HL-60 (cell line): ENCODE results near the gene DUOX2.
"Not testable (repeated sequence)": the region's sequence is repeated elsewhere in the genome, so short reads cannot be mapped to it uniquely, and the experiment has no call there.

Experiments
- DNase-seq, 2 experiments: peaks; one replicate each; pipeline ENCODE4 v3.0.0-alpha.2; 2010 to 2020; ENCODE audit warnings: low read depth in 1 of 2, low spot score in 1 of 2
- H3K27ac ChIP-seq: fragments of 250-450 bp; sonication (Bioruptor Pico); replicated peaks from 2 replicates; pipeline ENCODE4 v1.5.1; 2020; ENCODE audit warnings: mild to moderate bottlenecking, moderate library complexity
- H3K27me3 ChIP-seq: fragments of 250-450 bp; sonication (Bioruptor Pico); 2 replicates; pipeline ENCODE4 v1.5.1; 2021; ENCODE audit warnings: mild to moderate bottlenecking, moderate library complexity; ENCODE audit not compliant: insufficient read depth, poor library complexity, severe bottlenecking
- H3K4me3 ChIP-seq: replicated peaks from 2 replicates; pipeline ENCODE4 v1.5.1; 2011; ENCODE audit warnings: mild to moderate bottlenecking, control low read depth, low read length; ENCODE audit not compliant: insufficient read depth
- CTCF ChIP-seq: IDR thresholded peaks from one replicate; pipeline ENCODE4 v1.5.1; 2011; ENCODE audit warnings: low read length, control low read depth, inconsistent platforms; ENCODE audit not compliant: insufficient read depth
- GABPA ChIP-seq: IDR thresholded peaks from 2 replicates; pipeline ENCODE4 v1.6.1; 2012; ENCODE audit warnings: low read depth
- POLR2AphosphoS5 ChIP-seq: IDR thresholded peaks from 2 replicates; pipeline ENCODE4 v1.6.1; 2012; ENCODE audit warnings: low read depth
- REST ChIP-seq: IDR thresholded peaks from 2 replicates; pipeline ENCODE4 v1.6.1; 2012; ENCODE audit warnings: low read depth; ENCODE audit not compliant: insufficient replicate concordance
- SPI1 ChIP-seq: IDR thresholded peaks from 2 replicates; pipeline ENCODE4 v1.6.1; 2012; ENCODE audit warnings: low read depth, mild to moderate bottlenecking, borderline replicate concordance

DUOX2 gene

DNA sequence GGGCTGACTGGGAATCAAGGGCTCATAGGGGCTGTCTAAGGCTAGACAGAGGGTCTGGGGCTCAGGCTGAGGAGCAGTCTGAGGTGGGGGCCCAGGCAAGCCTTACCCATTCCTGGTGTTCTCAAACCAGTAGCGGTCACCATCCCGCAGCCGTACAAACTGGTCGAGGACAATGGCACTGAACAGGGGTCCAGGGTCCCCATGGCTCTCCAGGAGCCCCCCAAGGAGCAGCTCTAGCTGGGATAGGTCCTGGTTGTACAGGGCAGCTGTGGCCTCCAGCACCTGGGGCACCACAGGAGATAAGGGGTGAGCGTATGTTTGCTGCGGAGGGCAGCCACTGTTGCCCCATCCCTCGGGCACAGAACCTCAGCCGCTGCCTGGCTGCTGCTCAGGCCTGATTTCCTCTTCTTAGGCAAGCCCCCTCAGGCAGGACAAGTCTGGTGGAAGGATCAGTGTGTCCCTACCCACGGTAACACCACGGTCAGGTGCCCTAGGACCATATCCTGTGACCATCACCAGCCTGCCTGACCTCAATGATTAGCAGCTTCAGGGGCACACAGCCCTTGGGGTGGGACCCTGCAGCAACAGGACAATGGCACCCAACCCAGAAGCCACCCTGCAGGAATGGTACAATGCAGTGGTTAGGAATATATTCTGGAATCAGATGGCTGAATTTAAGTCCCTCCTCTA is 5.9 kb downstream of the DUOX2 start:
- Histone ChIP-seq H3K27ac (no peak overlapping the region), H3K27me3 (peaks cover 25% of the 10 kb centered on the region), H3K4me3 (no peak overlapping the region)
- TF ChIP-seq REST, result no peak
- TF ChIP-seq POLR2AphosphoS5, result no peak
- TF ChIP-seq GABPA, result no peak
- no peak for TF ChIP-seq CTCF
- TF ChIP-seq SPI1, result no peak
- no peak for DNase-seq

- Histone ChIP-seq H3K4me3 (no peak overlapping the region), H3K27me3 (peaks cover 9% of the 10 kb centered on the region), H3K27ac (no peak overlapping the region)
- no peak for TF ChIP-seq GABPA
- no peak for TF ChIP-seq CTCF
- TF ChIP-seq POLR2AphosphoS5, result no peak
- no peak for TF ChIP-seq SPI1
- TF ChIP-seq REST, result no peak
- no peak for DNase-seq
Observed at GRCh38 chr15:45106002-45106790, 7.8 kb downstream of the DUOX2 start.

DNA sequence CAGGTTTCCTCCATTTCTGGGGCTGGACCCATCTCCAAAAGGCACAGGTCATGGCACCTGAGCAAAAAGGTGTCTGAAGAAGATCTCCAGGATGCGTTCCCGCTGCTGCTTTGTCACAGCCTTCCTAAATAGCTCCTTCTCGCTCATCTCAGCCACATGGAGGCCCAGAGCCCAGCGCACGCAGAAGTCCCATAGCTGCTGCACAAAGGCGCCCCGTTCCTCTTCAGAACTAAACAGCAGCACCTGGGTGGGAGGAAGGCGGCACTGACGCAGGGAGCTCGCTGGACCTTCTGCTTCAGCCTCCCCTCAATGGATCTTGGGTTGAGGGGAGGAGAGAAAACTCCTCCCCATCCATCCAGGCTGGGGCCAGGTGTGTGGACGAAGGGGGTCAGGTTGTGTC is 8.4 kb downstream of the DUOX2 start:
- no peak for DNase-seq
- peaks cover 9% of the 10 kb centered on the region for H3K27me3 ChIP-seq
- no peak overlapping the region for H3K4me3 ChIP-seq
- no peak for TF ChIP-seq POLR2AphosphoS5
- no peak for TF ChIP-seq GABPA
- TF ChIP-seq REST, result no peak
- TF ChIP-seq CTCF, result no peak
- no peak for TF ChIP-seq SPI1
- no peak overlapping the region for H3K27ac ChIP-seq

DNA sequence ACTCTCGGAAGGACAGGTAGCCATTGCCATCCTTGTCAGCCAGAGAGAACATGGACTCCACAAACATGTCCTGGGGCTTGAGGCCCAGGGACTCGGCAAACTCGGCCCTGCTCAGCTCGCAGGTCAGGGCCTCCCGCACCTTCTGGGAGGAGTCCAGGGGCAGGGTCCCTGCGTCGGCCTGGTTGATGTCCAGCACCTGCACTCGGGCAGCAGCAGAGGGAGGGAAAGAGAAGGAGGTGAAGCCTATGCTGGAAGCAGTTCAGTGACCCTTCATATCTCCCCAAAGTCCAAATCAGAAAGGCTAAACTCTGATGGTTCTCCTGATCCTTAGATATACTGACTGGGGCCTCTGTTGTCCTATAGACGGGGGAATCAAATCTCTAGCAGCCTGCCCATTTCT is 9.8 kb downstream of the DUOX2 start:
- not testable (repeated sequence) for H3K4me3 ChIP-seq, H3K27me3 ChIP-seq, DNase-seq, H3K27ac ChIP-seq
